ENCODE data around the gene HOXD1. TPM values are rescaled to one million over a fixed set of nuclear protein-coding genes. Genes with fewer than 3 reads are reported as not detected.

HOXD1 gene
- total RNA-seq, 2 experiments from 2014 or later = not detected

GRCh38 chr2:176192351-176192750 is 3.9 kb downstream of the HOXD1 start:
- Histone ChIP-seq H3K4me2 (ENCODE audit: low read length) (no peak overlapping the region), H3K9me3 (ENCODE audit: low read length) (no peaks in the 10 kb centered on the region), H3K4me1 (ENCODE audit: insufficient read depth, low read length, poor library complexity, severe bottlenecking) (no peaks in the 10 kb centered on the region), H3K36me3 (ENCODE audit: insufficient read depth, low read length) (no peaks in the 10 kb centered on the region), H3K9me2 (ENCODE audit: insufficient read depth, low read length) (no peaks in the 10 kb centered on the region), H4K20me1 (ENCODE audit: insufficient read depth, low read length) (no peaks in the 10 kb centered on the region), H2AFZ (ENCODE audit: low read length) (no peak overlapping the region), H3K27ac (ENCODE audit: low read depth, low read length, poor library complexity, severe bottlenecking) (no peak overlapping the region), H3K79me2 (ENCODE audit: insufficient read depth, low read depth, low read length) (no peaks in the 10 kb centered on the region), H3K4me3 (ENCODE audit: low read depth, low read length, poor library complexity, severe bottlenecking) (no peak overlapping the region)
- intact Hi-C loops (cut with micrococcal nuclease; ENCODE audit: unreplicated experiment) = no loop called here
- CTCF ChIA-PET (ENCODE audit: unreplicated experiment) = no interaction called here
- no peak for TF ChIP-seq EZH2phosphoT487 (IDR thresholded peaks at IDR 0.05; ENCODE audit: borderline replicate concordance, low read depth, low read length)
- TF ChIP-seq CTCF (conservative IDR thresholded peaks at IDR 0.05; ENCODE audit: low read length) = no peak
- DNase-seq (ENCODE audit: low spot score) = no peak
- no TSS peak for BruUV-seq (replicated peaks)
- POLR2A ChIA-PET = interaction anchor here (0.5 to 0.9 kb wide), 2 partner anchors 11 to 417 kb away, joined by 3 read pairs; no protein-coding TSS in a partner anchor

- Histone ChIP-seq H3K4me1 (ENCODE audit: insufficient read depth, low read length, poor library complexity, severe bottlenecking) (no peaks in the 10 kb centered on the region), H3K79me2 (ENCODE audit: insufficient read depth, low read depth, low read length) (no peaks in the 10 kb centered on the region), H3K27ac (ENCODE audit: low read depth, low read length, poor library complexity, severe bottlenecking) (no peak overlapping the region), H3K4me3 (ENCODE audit: low read depth, low read length, poor library complexity, severe bottlenecking) (no peak overlapping the region), H3K9me3 (ENCODE audit: low read length) (no peaks in the 10 kb centered on the region), H3K4me2 (ENCODE audit: low read length) (no peak overlapping the region), H4K20me1 (ENCODE audit: insufficient read depth, low read length) (no peaks in the 10 kb centered on the region), H3K9me2 (ENCODE audit: insufficient read depth, low read length) (no peaks in the 10 kb centered on the region), H2AFZ (ENCODE audit: low read length) (no peak overlapping the region), H3K36me3 (ENCODE audit: insufficient read depth, low read length) (no peaks in the 10 kb centered on the region)
- TF ChIP-seq CTCF (conservative IDR thresholded peaks at IDR 0.05; ENCODE audit: low read length) (no peak), EZH2phosphoT487 (IDR thresholded peaks at IDR 0.05; ENCODE audit: borderline replicate concordance, low read depth, low read length) (no peak)
- intact Hi-C loops (cut with micrococcal nuclease; ENCODE audit: unreplicated experiment) = no loop called here
- CTCF ChIA-PET (ENCODE audit: unreplicated experiment) = no interaction called here
- DNase-seq (ENCODE audit: low spot score) = no peak
- POLR2A ChIA-PET = interaction anchor here (0.9 kb wide), 1 partner anchor 12 kb away, joined by 3 read pairs; no protein-coding TSS in a partner anchor
- BruUV-seq (replicated peaks) = no TSS peak
Measured at GRCh38 chr2:176193048-176193447, 4.6 kb downstream of the HOXD1 start.

GRCh38 chr2:176199902-176200301 is 11.4 kb downstream of the HOXD1 start:
- POLR2A ChIA-PET = interaction anchor here (0.9 kb wide), 1 partner anchor 16 kb away, joined by 4 read pairs; no protein-coding TSS in a partner anchor
- intact Hi-C loops (cut with micrococcal nuclease; ENCODE audit: unreplicated experiment) = no loop called here
- Histone ChIP-seq H3K4me3 (ENCODE audit: low read depth, low read length, poor library complexity, severe bottlenecking) (no peak overlapping the region), H3K79me2 (ENCODE audit: insufficient read depth, low read depth, low read length) (no peaks in the 10 kb centered on the region), H3K4me2 (ENCODE audit: low read length) (no peak overlapping the region), H3K9me2 (ENCODE audit: insufficient read depth, low read length) (no peaks in the 10 kb centered on the region), H3K9me3 (ENCODE audit: low read length) (no peaks in the 10 kb centered on the region), H3K4me1 (ENCODE audit: insufficient read depth, low read length, poor library complexity, severe bottlenecking) (no peaks in the 10 kb centered on the region), H3K36me3 (ENCODE audit: insufficient read depth, low read length) (no peaks in the 10 kb centered on the region), H2AFZ (ENCODE audit: low read length) (no peak overlapping the region), H4K20me1 (ENCODE audit: insufficient read depth, low read length) (no peaks in the 10 kb centered on the region), H3K27ac (ENCODE audit: low read depth, low read length, poor library complexity, severe bottlenecking) (no peak overlapping the region)
- no peak for TF ChIP-seq EZH2phosphoT487 (IDR thresholded peaks at IDR 0.05; ENCODE audit: borderline replicate concordance, low read depth, low read length)
- CTCF ChIA-PET (ENCODE audit: unreplicated experiment) = no interaction called here
- BruUV-seq (replicated peaks) = no TSS peak
- DNase-seq (ENCODE audit: low spot score) = no peak
